Dermis blood vessel endothelial cell (primary cell): ENCODE results near the gene USP5. TPM values are rescaled to one million over a fixed set of nuclear protein-coding genes. Genes with fewer than 3 reads are reported as not detected.
"Not testable (repeated sequence)": the region's sequence is repeated elsewhere in the genome, so short reads cannot be mapped to it uniquely, and the experiment has no call there.

Source experiments
- DNase-seq: peaks from one replicate; pipeline ENCODE4 v3.0.0; 2010
- total RNA-seq: library from RNA; depleted of rRNA; stranded (reverse); fragments of >200 nt; gene quantifications from 2 replicates; pipeline ENCODE4 v1.2.3, GENCODE V29; 2014

USP5 gene
- total RNA-seq, 1 donor from 2014 or later = 85.3 TPM

- peak; percentile 99 for DNase-seq
Measured at GRCh38 chr12:6890789-6891645, 39.1 kb downstream of the USP5 start.

- no peak for DNase-seq
Measured at GRCh38 chr12:6891646-6892001, 39.7 kb downstream of the USP5 start.

GRCh38 chr12:6892683-6893082 is 40.7 kb downstream of the USP5 start:
- not testable (repeated sequence) for DNase-seq

GRCh38 chr12:6894321-6894720 is 42.4 kb downstream of the USP5 start:
- DNase-seq = no peak

GRCh38 chr12:6896846-6897435 is 45.0 kb downstream of the USP5 start:
- DNase-seq = no peak

GRCh38 chr12:6899427-6899826 is 47.5 kb downstream of the USP5 start:
- DNase-seq = no peak

GRCh38 chr12:6899837-6900519 is 48.0 kb downstream of the USP5 start:
- DNase-seq = peak; percentile 88

GRCh38 chr12:6902448-6902847 is 50.5 kb downstream of the USP5 start:
- no peak for DNase-seq

GRCh38 chr12:6903722-6904121 is 51.8 kb downstream of the USP5 start:
- DNase-seq = no peak

- DNase-seq = peak; percentile 97
Measured at GRCh38 chr12:6904280-6905276, 52.6 kb downstream of the USP5 start, which contains the start of gene LRRC23. Gene LRRC23 (plus strand): TSS chr12:6904822. CDS start chr12:6905634, 812 bp downstream.

- no peak for DNase-seq
Measured at GRCh38 chr12:6905414-6906040, 53.6 kb downstream of the USP5 start.

GRCh38 chr12:6908141-6908540 is 56.2 kb downstream of the USP5 start:
- not testable (repeated sequence) for DNase-seq

- no peak for DNase-seq
Measured at GRCh38 chr12:6909421-6910145, 57.6 kb downstream of the USP5 start.

- no peak for DNase-seq
Measured at GRCh38 chr12:6912164-6912935, 60.4 kb downstream of the USP5 start.

GRCh38 chr12:6914246-6914946 is 62.4 kb downstream of the USP5 start, which contains the start of gene ENO2:
Gene ENO2 (plus strand): TSS chr12:6914580. CDS start chr12:6915833, 1,253 bp downstream.
- DNase-seq = peak; percentile 66

GRCh38 chr12:6914947-6915788 is 63.2 kb downstream of the USP5 start:
- DNase-seq = no peak

- DNase-seq = no peak
Measured at GRCh38 chr12:6915789-6916285, 63.9 kb downstream of the USP5 start.
